HG02571 (cell line): ENCODE results near the gene CTDSPL2.
"Not testable (repeated sequence)": the region's sequence is repeated elsewhere in the genome, so short reads cannot be mapped to it uniquely, and the experiment has no call there.

Experiments used
- ATAC-seq: cut with Tn5 transposase; IDR thresholded peaks from one replicate; pipeline ENCODE4 v1.9.1; 2021; ENCODE audit warnings: mild to moderate bottlenecking, moderate library complexity; ENCODE audit not compliant: unreplicated experiment

The CTDSPL2 gene

DNA sequence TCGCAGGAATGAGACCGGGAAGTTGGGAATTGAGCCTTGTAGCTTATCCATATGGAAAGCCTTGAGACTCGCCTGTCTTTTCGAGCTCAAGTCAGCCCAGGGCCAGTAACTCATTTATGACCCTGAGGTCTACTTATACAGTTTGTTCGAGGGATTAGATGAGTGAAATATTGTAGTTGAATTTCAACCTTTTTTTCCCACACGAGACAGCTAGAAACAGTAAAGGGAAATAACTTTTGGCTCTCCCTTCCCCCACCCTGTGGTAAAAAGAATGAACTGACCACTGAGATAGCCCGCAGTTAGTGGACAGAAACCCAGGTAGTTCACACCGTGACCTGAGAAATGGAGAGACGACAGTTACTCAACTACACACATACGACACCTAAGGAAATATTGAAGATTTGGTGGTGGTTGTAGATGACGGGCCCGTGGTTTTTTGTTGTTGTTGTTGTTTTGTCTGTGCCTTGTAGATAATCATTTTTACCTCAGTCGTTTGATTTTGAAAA is 110.4 kb downstream of the CTDSPL2 start:
- no peak for ATAC-seq

DNA sequence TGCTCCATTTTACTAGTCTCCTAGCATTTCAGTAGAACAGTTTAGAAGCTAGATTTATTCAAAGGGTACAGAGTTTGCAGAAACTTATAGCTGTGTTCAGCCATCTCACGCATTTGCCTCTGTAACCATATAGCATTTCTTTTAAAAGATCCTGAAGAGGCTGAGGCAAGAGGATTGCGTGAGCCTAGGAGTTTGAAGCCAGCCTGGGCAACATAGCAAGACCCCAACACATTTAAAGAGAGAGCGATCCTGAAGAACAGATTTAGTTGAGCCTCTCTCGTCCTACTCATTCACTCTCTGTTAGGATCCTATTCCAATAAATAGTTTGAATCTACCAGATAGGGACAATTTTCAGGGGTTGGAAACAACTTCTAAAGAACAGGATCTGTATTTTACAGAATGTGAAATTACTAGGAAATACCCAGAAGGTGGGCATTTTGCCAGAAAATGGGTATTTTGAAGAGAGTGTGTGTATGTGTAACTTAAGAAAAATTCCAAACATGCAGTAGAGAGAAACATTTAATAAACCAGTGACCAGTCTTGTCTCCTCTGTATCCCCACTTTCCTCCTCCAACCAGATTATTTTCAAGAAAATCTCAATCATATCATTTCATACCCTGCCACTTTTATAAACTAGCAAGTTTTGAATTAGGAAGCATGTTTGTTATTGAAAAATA is 114.0 kb downstream of the CTDSPL2 start:
- no peak for ATAC-seq

DNA sequence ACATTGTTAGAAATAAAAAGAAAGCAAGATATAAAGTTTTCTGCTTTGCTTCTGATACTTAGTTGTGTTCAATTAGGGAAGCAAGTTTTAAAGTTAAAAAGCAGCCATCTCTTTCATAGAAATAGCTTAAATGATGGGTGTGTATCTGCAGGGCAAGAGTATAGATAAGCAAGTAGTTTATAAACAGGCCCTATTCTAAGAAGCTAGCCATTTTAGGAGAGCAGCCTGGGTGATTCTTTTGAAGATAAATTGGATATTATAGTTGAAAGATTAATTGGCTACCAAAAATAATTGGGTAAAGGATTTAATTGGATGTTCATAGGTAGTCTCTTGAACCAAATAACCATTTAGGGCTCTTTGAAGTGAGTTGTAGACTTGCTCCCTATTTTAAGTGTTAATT is 115.2 kb downstream of the CTDSPL2 start:
- no peak for ATAC-seq

DNA sequence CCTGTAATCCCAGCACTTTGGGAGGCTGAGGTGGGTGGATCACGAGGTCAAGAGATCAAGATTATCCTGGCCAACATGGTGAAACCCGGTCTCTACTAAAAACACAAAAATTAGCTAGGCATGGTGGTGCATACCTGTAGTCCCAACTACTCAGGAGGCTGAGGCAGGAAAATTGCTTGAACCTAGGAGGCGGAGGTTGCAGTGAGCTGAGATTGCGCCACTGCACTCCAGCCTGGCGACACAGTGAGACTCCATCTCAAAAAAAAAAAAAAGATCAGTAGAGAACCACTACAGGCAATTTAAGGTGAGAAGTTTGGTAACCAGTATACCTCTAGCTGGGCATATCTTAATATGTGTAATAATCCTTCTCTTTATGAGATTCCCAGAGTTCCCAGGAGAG is 117.3 kb downstream of the CTDSPL2 start:
- ATAC-seq, result not testable (repeated sequence)

DNA sequence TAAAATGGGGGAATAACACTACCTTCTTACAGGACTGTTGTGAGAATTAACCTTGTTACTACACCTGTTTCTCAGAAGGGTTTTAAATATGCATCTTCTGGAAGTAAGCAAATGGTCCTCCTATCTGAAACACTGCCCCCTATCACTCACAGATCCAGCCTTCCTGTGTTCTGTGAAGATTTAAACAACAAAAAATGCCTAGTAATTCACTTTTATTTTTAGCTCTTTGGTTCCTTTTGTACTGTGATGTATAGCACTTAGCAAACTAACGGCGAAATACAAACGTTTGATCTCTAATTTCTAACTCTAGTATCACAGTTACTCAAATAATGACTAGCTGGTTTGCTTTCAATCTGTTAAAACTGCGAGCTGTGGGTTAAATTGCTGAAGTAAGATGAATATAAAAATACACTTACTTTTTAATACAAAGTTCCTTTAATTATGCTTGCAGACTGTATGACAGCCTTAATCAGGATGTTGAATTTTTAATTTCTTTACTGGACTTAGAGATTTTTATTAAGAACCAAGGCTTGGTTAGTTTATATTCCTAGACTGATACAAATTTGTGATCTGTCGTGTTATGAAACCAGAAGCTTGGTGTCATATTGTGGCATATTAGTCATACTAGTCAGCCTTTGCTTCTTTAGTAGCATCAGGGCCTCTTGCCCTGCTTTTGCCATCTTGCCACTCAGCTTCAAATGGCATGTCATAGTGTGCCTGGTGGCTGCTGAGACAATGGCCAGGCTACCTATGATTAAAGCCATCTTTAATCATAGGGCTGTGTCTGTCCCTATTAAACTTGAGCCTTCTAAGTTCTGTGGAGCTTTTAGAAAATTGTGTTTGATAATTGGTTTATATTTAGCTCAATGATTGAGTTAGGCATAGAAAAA is 118.7 kb downstream of the CTDSPL2 start:
- ATAC-seq, result peak; percentile 58

DNA sequence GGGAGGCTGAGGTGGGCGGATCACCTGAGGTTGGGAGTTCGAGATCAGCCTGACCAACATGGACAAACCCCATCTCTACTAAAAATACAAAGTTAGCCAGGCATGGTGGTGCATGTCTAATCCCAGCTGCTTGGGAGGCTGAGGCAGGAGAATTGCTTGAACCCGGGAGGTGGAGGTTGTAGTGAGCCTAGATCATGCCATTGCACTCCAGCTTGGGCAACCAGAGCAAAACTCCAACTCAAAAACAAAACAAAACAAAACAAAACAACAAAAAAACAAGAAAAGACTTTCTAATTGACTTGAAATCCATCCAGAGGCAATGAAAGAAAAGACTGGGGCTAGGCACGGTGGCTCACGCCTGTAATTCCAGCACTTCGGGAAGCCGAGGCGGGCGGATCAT is 121.7 kb downstream of the CTDSPL2 start:
- not testable (repeated sequence) for ATAC-seq

DNA sequence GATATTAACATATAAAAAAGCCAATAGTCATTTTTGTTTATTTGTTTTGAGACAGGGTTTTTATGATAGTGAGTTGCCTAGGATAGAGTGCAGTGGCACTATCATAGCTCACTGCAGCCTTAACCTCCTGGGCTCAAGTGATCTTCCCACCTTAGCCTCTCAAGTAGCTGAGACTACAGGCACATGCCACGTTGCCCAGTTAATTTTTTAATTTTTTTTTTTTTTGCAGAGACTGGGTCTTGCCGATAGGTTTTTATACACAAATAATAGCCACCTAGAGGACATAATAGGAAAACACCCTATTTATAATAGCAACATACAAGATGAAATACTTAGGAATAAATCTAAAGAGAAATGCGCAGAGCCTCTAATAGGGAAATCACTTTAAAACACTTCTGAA is 122.8 kb downstream of the CTDSPL2 start:
- ATAC-seq, result no peak

DNA sequence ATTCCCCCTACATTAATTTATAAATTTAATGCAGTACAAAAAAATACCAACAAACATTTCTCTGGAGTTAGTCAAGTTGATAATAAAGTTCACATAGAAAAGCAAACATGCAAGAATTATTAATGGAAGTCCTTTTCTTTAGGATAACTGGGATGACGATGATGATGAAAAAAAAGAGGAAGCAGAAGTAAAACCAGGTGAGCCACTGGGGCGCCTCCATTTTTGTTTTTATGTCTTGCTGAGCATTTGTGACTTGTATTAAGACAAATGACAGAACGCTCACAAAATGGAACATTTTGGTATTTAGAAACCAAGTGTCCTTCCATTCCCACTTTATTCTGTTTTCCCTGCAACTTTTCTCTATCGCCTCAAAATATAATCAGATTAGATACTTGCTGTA is 123.3 kb downstream of the CTDSPL2 start:
- ATAC-seq, result no peak

DNA sequence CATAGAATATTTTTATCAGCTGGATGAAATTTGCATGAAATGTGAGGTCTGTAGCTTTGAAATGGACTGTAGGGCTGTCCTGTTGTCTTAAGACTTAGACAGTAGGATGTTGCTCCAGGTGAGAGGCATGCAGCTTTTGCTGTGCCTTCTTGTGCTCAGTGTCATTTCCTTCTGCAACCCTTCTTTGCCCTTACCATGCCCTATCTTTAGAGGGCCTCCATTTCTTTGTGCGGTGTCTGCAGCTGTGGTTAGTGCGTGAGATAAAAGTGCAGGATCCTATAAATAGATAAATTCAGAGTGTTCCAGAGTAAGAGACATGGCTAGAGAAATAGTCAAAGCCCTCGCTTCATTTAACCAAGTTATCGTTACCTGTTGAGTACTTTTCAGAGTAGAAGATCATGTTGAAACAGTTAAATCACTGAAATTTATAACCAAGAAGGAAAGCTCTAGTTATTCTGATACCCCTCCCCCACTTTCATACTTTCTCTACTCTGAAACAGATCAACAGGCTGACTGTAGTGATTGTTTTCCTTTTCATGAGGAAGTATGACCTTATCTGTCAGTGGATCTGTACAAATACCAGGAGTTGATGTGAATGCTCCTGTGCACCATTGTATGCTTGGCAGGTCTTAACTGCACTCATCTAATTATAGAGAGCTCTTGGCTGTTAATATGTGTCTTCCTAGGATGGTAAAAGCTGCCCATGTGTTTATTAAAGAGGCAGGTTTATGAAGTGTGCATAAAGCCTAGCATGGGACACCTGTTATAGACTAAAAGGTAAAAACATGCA is 127.7 kb downstream of the CTDSPL2 start:
- no peak for ATAC-seq

DNA sequence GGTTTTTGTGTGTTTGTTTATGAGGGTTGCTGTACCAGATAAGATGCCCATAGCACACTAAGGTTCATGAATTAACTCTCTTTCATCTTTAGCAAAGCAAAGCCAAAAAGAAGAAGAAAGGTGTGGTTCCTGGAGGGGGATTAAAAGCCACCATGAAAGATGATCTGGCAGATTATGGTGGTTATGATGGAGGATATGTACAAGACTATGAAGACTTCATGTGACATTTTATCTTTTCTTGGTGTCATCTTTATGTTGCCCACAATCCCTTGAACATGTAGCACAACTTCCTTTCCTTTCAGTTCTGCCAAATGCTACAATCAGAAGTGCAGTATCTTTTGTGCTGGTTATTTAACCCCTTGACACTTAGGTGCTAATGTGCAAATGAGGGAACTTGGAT is 133.5 kb downstream of the CTDSPL2 start:
- ATAC-seq, result not testable (repeated sequence)

DNA sequence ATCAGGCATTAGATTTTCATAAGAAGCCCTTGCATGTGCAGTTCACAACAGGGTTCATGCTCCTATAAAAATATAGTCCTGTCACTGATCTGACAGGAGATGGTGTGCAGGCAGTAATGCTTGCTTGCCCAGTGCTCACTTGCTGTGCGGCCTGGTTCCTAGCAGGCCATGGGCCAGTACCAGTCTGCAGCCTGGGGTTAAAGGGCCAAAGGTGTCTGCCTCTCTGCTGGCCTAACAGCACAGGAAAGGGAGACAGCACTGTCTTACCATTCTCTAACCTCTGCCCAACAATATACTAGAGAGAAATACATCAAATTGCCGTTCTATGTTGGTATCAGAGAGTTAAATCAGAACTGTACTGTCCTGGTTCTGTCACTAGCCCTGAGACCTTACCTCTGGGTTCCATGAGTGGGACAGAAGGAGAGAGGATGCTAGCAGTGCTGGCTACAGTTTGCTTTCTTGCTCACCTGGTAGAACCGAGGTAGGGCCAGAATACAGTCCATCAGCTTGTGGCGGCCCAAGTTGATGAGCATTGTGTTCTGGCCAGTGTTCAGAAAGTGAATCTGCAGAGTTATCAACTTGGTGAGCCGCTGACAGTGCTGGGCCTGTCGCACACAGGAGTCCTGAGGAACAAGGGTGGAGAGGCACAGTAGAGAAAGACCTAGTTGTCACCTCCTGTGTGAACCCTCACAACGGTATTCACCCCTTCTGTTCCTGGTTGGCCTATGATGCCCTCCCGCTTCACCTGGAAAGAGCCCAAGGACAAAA is 138.1 kb downstream of the CTDSPL2 start:
- ATAC-seq, result no peak

DNA sequence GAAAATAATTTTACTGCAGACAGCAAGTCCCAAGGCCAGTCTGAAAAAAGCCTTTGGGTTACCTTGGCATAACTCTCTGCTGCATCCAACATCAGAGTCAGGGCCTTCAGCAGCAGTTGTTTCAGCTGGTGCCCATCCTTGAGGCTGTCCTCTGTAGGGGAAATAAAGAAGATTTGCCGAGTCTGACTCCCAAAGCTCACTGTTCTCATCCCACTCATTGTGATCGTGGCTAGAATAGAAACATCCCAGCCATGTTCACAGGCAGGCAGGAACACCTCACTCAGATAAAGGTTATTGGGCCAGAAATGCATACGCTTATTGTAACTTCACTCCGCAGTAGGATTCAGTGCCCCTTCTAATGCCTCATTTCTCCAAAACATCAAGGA is 138.7 kb downstream of the CTDSPL2 start:
- no peak for ATAC-seq

DNA sequence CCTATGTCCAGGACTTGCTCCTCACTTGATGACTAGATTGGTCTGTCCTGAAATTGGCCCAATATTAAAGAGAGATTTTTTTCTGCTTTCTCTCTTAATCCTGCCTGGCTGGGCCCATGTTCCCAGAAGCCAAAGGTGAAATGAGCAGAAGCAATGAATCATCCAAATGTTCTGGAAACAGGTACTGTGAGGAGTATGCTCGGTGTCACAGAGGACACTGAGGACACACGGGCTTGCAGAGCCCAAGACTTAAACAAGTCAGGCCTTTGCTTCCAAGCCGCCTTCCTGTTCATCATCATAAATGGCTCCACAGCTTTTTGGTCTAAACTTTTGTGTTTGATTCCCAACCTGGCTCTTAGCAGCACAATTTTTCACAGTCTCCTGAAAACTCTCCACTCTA is 140.9 kb downstream of the CTDSPL2 start:
- ATAC-seq, result no peak

DNA sequence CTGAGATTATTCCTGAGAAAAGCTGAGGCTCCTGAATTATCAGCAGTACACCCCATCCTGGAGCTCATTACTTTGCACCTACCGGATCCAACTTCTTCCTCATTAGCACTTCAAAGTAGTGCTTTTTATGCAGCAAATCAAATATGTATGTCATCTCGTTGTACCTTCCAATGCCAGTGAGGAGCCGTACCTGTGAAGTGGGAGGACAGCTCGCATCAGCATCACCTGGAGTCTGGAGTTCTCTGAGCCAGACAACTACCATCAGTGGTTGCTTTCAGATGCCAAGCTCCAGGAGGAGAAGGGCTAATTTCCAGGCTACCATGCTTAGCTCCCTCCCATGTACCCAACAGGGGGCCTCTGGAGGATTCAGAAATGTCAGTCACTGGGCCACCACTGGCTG is 141.9 kb downstream of the CTDSPL2 start:
- no peak for ATAC-seq

DNA sequence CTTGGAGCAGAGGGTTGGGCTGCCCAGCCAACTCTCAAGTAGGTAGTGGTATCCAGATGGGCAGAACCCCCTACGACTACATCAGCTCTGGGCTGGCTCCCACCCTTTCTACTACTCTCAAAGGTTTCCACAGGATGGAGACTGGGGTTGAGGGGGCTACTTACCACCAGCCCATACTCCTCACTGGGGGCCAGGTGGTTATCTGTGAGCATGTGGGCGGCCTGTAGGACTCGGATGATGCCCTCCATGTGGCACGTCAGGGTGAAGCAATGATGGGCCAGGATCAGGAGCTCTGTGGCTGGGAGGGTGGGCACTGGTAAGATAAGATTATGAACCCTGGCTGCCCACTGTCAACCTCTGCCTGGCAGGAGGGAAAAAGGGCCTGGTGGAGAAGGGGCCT is 142.9 kb downstream of the CTDSPL2 start:
- no peak for ATAC-seq

DNA sequence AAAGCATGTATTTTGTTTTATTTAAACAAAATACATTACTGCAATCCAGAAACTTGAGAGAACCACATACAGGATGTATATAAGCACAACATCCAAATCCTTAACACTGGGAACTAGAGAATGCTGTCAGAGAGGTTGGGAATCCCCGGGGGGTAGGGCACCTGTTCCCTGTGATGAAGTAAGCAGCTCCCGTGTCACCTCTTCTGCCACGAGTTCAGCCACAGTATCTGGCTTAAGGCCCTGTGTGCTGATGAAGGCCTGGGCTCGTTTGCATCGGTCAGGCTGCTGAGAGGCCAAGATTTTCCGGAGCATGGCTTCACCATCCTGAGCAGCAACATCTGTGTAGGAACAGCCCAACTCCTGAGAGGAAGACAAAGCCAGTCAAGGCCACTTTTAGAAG is 146.0 kb downstream of the CTDSPL2 start:
- ATAC-seq, result no peak

DNA sequence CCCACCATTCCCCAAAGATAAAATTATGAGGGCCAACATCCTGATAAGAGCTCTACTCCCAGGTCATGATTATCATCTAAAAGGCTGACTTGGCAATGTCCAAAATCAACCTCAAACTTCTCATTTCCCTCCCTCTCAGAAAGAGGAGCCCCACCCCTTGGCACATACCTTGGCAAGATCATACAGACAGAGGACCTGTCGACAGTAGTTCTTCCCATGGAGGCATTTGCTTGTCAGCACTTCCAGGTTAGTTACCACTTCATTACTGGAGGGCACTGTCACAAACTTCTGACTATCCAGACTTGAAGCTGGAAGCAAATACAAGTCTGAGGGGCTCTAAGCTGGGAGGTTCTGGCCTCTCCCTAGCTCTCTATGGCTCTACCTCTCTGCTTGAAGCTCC is 147.3 kb downstream of the CTDSPL2 start:
- no peak for ATAC-seq
